Upper lobe of left lung (tissue), 6 donors: ENCODE results near the gene P2RY6. TPM values are rescaled to one million over a fixed set of nuclear protein-coding genes. Genes with fewer than 3 reads are reported as not detected.
A peak's percentile ranks its signal among the peaks of the same experiment; 100 is the strongest.

ENCODE experiments used
- ATAC-seq, 2 donors: fragments of 200-7000 bp; cut with Tn5 transposase; one replicate each; pipeline ENCODE4 v1.9.1; 2022; ENCODE audit warnings: mild to moderate bottlenecking in 2 of 2, moderate library complexity in 2 of 2; ENCODE audit not compliant: low FRiP score in 2 of 2
- DNase-seq, 2 donors: peaks; one replicate each; pipeline ENCODE4 v3.0.0-alpha.2; 2019 to 2020
- H3K27ac ChIP-seq, 4 donors: fragments of 200-600 bp; sonication (generic); one replicate each; pipeline ENCODE4 v1.5.1; 2016 to 2019
- H3K27me3 ChIP-seq, 4 donors: fragments of 200-600 bp; sonication (generic); one replicate each; pipeline ENCODE4 v1.5.1; 2017 to 2019
- H3K36me3 ChIP-seq, 4 donors: fragments of 200-600 bp; sonication (generic); one replicate each; pipeline ENCODE4 v1.5.1; 2016 to 2019
- H3K4me1 ChIP-seq, 4 donors: fragments of 200-600 bp; sonication (generic); one replicate each; pipeline ENCODE4 v1.5.1; 2018 to 2019
- H3K4me3 ChIP-seq, 4 donors: fragments of 200-600 bp; sonication (generic); one replicate each; pipeline ENCODE4 v1.5.1; 2017 to 2019; ENCODE audit warnings: mild to moderate bottlenecking in 2 of 4, moderate library complexity in 1 of 4
- H3K9me3 ChIP-seq, 4 donors: fragments of 200-600 bp; sonication (generic); one replicate each; pipeline ENCODE4 v1.5.1; 2018 to 2019
- CTCF ChIP-seq, 6 experiments: fragments of 450-650 bp in 4 of 6; fragments of 200-600 bp in 2 of 6; sonication (generic) in 2 of 6; IDR thresholded peaks; one replicate each; pipeline ENCODE4 v1.5.1; 2016 to 2019; ENCODE audit warnings: antibody characterized with exemption in 6 of 6
- EP300 ChIP-seq, 4 donors: sonication (generic); formaldehyde crosslinking; IDR thresholded peaks; one replicate each; pipeline ENCODE4 v1.5.1; 2017; ENCODE audit warnings: antibody characterized with exemption in 4 of 4, control low read depth in 2 of 4
- POLR2A ChIP-seq, 4 donors: fragments of 450-650 bp; IDR thresholded peaks; one replicate each; pipeline ENCODE4 v1.5.1; 2016 to 2017; ENCODE audit warnings: antibody characterized with exemption in 4 of 4, mild to moderate bottlenecking in 2 of 4
- POLR2AphosphoS5 ChIP-seq, 2 donors: sonication (generic); formaldehyde crosslinking; IDR thresholded peaks; one replicate each; pipeline ENCODE4 v1.5.1; 2017; ENCODE audit warnings: antibody characterized with exemption in 2 of 2
- WGBS, 2 donors: methylation state at CpG; one replicate each; pipeline ENCODE4 v1.1.5; 2017 to 2018; 5-methylcytosine and 5-hydroxymethylcytosine counted together
- total RNA-seq, 6 donors: library from RNA; depleted of rRNA in 4 of 6; stranded (reverse); fragments of >200 nt in 4 of 6; gene quantifications; one replicate each; pipeline versions ENCODE4 v1.1.0 to v1.2.1, GENCODE V29; 2016 to 2021
- donor health status: DM: no; HTN: no; CAD: no; lungs with moderate emphysema.
- donor health status: DM: no; HTN: yes; CAD: no; lungs with severe emphysema.

Gene P2RY6
- total RNA-seq, 6 donors from 2014 or later = 0.30 to 5.3 (median 1.4) TPM; not detected in 1

DNA sequence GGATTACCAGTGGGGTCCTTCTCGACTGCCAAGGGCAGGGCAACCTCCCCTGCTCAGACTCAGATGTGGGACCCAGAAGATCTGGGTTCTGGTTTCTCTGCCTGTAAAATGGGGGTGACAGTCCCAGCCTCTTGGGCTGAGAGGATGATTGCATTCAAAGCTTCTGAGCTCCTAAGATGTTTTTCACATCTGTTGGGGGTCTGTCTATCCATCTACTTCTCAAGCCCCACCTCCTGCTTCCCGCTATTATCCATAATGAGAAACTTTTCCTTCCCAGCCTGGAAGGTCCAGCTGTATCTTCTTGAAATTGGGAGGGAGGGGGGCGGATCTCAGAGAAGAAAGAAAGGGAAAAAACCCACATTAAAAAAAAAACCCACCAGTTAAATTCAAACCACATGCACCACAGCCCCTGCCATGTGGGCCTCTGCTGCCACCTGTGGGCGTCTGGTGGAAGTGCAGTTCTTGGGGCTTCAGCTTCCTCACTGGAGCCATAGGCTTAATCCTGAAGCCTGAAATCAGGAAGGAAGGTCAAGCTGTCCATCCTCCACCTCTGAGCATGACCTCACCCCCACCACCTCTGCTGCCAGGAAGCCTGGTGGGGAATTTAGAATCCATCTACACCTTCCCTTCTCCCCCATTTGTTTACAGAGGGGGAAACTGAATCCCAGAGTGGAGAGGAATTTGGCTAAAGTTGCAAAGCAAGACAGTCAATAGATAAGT, 63.2 kb downstream of the P2RY6 start:
- DNase-seq (peak; percentile 84 to 85), ATAC-seq (peak; percentile 87 to 92)
- no peak overlapping the region for H3K4me3 ChIP-seq
- H3K4me1 ChIP-seq = peaks cover 50 to 53% (median 52%) of the 10 kb centered on the region in 4 donors
- 4 to 21% methylated on average over 3 to 4 of the region's 4 CpGs for WGBS, 2 donors
- H3K9me3 ChIP-seq = no peaks in the 10 kb centered on the region
- no peaks in the 10 kb centered on the region for H3K27me3 ChIP-seq
- TF ChIP-seq POLR2AphosphoS5 (IDR thresholded peaks at IDR 0.05) (no peak), CTCF (IDR thresholded peaks at IDR 0.05) (peak; percentile 84 to 99 (median 88))
- peak overlapping the region; percentile 63 to 76 (median 72) for H3K27ac ChIP-seq
- H3K36me3 ChIP-seq = no peaks in the 10 kb centered on the region

DNA sequence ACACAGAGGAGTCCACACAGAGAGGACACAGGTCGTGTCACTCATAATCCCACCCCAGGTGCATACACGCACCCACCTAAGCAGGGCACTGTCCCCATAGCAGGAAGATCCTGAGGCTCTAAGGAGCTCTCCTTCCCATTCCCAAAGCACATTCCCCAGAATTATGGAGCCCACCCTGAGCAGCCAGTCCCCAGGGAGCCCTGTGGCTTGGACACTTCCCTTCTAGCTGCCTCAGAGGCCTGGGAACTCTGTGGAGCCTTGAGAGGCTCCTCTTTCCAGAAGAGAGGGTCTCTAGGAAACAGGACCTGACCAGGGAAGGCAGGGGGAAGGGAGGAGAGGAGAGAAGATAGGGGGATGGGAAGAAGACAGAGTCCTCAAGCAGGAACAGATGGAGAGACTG, 65.7 kb downstream of the P2RY6 start:
- TF ChIP-seq POLR2A (IDR thresholded peaks at IDR 0.05) (no peak), POLR2AphosphoS5 (IDR thresholded peaks at IDR 0.05) (no peak), CTCF (IDR thresholded peaks at IDR 0.05) (no peak), EP300 (IDR thresholded peaks at IDR 0.05) (no peak)
- DNase-seq (no peak), ATAC-seq (no peak)
- Histone ChIP-seq H3K27ac (peak overlapping the region in 2 of 4 donors; percentile 19 to 38), H3K4me3 (no peak overlapping the region), H3K9me3 (no peaks in the 10 kb centered on the region), H3K27me3 (no peaks in the 10 kb centered on the region), H3K36me3 (no peaks in the 10 kb centered on the region), H3K4me1 (peaks cover 29 to 39% (median 35%) of the 10 kb centered on the region in 4 donors)
- 79 to 93% methylated on average over 2 of the region's 2 CpGs for WGBS, 2 donors

DNA sequence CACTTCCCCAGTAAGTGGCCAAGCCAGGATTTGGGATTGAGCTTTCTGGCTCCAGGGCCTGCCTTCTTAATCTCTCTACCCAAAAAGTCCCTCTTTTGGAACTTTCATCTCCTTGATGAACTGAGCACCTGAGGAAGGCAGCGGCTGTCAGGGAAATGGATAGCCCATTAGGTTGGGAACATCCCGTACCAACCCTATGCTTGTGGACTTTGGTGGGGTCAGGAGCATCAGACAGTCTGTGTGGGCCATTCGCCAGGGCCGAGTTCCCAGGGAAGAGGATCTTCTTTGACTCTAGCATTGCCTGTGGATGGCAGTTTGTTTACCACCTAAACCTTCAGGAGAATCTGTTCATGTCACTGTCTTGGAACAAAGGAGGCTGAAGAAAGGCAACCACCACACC, 66.1 kb downstream of the P2RY6 start:
- Histone ChIP-seq H3K4me1 (peaks cover 28 to 41% (median 36%) of the 10 kb centered on the region in 4 donors), H3K27ac (peak overlapping the region in 2 of 4 donors; percentile 1 to 38), H3K36me3 (no peaks in the 10 kb centered on the region), H3K4me3 (no peak overlapping the region), H3K27me3 (no peaks in the 10 kb centered on the region), H3K9me3 (no peaks in the 10 kb centered on the region)
- 80 to 89% methylated on average over 1 to 4 of the region's 4 CpGs for WGBS, 2 donors
- DNase-seq = no peak
- TF ChIP-seq CTCF (IDR thresholded peaks at IDR 0.05) = no peak
- TF ChIP-seq EP300 (IDR thresholded peaks at IDR 0.05) = no peak
- no peak for TF ChIP-seq POLR2A (IDR thresholded peaks at IDR 0.05)
- TF ChIP-seq POLR2AphosphoS5 (IDR thresholded peaks at IDR 0.05) = no peak
- ATAC-seq = no peak

- H3K36me3 ChIP-seq = no peaks in the 10 kb centered on the region
- H3K27ac ChIP-seq = no peak overlapping the region
- no peak overlapping the region for H3K4me3 ChIP-seq
- H3K9me3 ChIP-seq = no peaks in the 10 kb centered on the region
- no peaks in the 10 kb centered on the region for H3K27me3 ChIP-seq
- H3K4me1 ChIP-seq = peaks cover 20 to 40% (median 26%) of the 10 kb centered on the region in 4 donors
- DNase-seq (no peak), ATAC-seq (no peak)
- TF ChIP-seq POLR2A (IDR thresholded peaks at IDR 0.05) = no peak
- TF ChIP-seq EP300 (IDR thresholded peaks at IDR 0.05) = no peak
- TF ChIP-seq CTCF (IDR thresholded peaks at IDR 0.05) = no peak
- TF ChIP-seq POLR2AphosphoS5 (IDR thresholded peaks at IDR 0.05) = no peak
- 66 to 71% methylated on average over 3 of the region's 3 CpGs for WGBS, 2 donors
These were observed 68.0 kb downstream of the P2RY6 start for GRCh38 chr11:73340164-73340563.

DNA sequence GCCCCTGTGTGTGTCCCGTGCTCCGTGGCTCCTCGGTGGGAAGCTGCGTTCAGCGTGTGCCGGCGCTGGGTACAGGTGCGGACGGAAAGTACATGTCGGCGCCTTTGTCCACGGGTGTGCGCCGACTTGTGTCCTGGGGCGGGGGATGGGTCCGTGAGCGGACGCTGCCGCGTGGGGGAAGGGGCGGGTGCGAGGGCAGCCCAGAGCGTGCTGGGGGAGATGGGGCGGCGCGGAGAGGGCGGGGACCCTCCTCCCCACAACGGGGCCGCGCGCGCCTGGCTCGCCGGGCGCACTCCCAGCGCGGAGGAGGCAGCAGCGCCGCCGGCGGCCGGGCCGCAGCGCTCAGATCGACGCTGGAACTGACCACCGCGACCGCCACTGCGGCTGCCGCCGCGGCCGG, 70.5 kb downstream of the P2RY6 start:
- 76 to 78% methylated on average over 11 to 28 of the region's 54 CpGs for WGBS, 2 donors
- peaks cover 15 to 40% (median 22%) of the 10 kb centered on the region in 4 donors for H3K4me1 ChIP-seq

More for the DNA sequence above, 70.5 kb downstream of the P2RY6 start:
- DNase-seq (peak in 1 of 2 donors; percentile 83), ATAC-seq (peak in 1 of 2 donors; percentile 34)
- no peak for TF ChIP-seq EP300 (IDR thresholded peaks at IDR 0.05)
- no peak for TF ChIP-seq CTCF (IDR thresholded peaks at IDR 0.05)
- no peak for TF ChIP-seq POLR2AphosphoS5 (IDR thresholded peaks at IDR 0.05)
- no peak for TF ChIP-seq POLR2A (IDR thresholded peaks at IDR 0.05)
- H3K27ac ChIP-seq = peak overlapping the region in 1 of 4 donors; percentile 5
- H3K9me3 ChIP-seq = no peaks in the 10 kb centered on the region
- peak overlapping the region in 3 of 4 donors; percentile 26 to 34 (median 33) for H3K4me3 ChIP-seq
- peaks cover 0 to 9% (median 3%) of the 10 kb centered on the region in 4 donors for H3K36me3 ChIP-seq
- no peaks in the 10 kb centered on the region for H3K27me3 ChIP-seq
